Heart left ventricle (tissue), 13 donors: ENCODE data around the gene PCNX1.

Experiments
- CTCF ChIP-seq, 12 donors: fragments of 200-600 bp; sonication (generic) in 4 of 12; IDR thresholded peaks; one replicate each; pipeline versions ENCODE4 v1.5.0 to v1.8.0; 2018 to 2022; ENCODE audit warnings: antibody characterized with exemption in 12 of 12, mild to moderate bottlenecking in 5 of 12
- POLR2A ChIP-seq, 2 donors: fragments of 450-650 bp; IDR thresholded peaks; one replicate each; pipeline ENCODE4 v1.6.1; 2017; ENCODE audit warnings: antibody characterized with exemption in 2 of 2, mild to moderate bottlenecking in 2 of 2, moderate library complexity in 2 of 2
- donor health status: ischemic (EF 13 %, LVEDD 7.1; RV severe dilation, severe dysfunction).
- donor health status: DM: no; HTN: yes; CAD: no.
- donor health status: DM: no; HTN: no; CAD: no.
- donor health status: ischemic (EF 25% LVEDD 6.9; RV normal size, moderate dysfunction).
- donor health status: ischemic (EF 25% LVEDD 5.7; RV mildly dilated, moderate dysfunction).
- donor health status: ischemic (EF 35%, LVEDD 5.7; RV mildly dilated, moderate dysfunction).
- donor health status: nonischemic (EF 11% LVEDD 7.7; RV severe dilation, severe dysfunction).
- donor health status: DM: yes; HTN: yes; CAD: no.
- donor health status: PGD.
- donor health status: ischemic (EF 29% LVEDD 5.4; RV normal size, mild dysfunction).
- donor health status: nonischemic (EF 23%, LVEDD 6.1; RV moderate dilation, normal function).

- TF ChIP-seq CTCF (IDR thresholded peaks at IDR 0.05) (no peak), POLR2A (IDR thresholded peaks at IDR 0.05) (no peak)
These were observed 81.2 kb downstream of the PCNX1 start for GRCh38 chr14:70988452-70988851.
